ENCODE measurements around the gene SLC2A11. TPM values are rescaled to one million over a fixed set of nuclear protein-coding genes. Genes with fewer than 3 reads are reported as not detected.

Gene SLC2A11
- total RNA-seq, 4 donors from 2014 or later = 2.4 to 19.0 (median 6.2) TPM

GRCh38 chr22:23875801-23876200 lies 18.1 kb downstream of the SLC2A11 start:
- H3K27ac ChIP-seq = no peak overlapping the region
- peaks cover 0 to 13% of the 10 kb centered on the region in 2 donors for H3K36me3 ChIP-seq
- no peak for ATAC-seq
- TF ChIP-seq CTCF (IDR thresholded peaks at IDR 0.05 in 4 of 5, conservative IDR thresholded peaks at IDR 0.05 in 1 of 5) (no peak), POLR2A (IDR thresholded peaks at IDR 0.05) (no peak)
- H3K4me3 ChIP-seq = no peak overlapping the region
- no peaks in the 10 kb centered on the region for H3K9me3 ChIP-seq
- H3K27me3 ChIP-seq = no peaks in the 10 kb centered on the region
- in situ Hi-C loops (cut with MboI; ENCODE audit: low sequenced_read_pairs in 4 of 4) = no loop called here
- intact Hi-C loops (cut with DNase I; ENCODE audit: low total_unique reads) = no loop called here
- DNase-seq = no peak
- peaks cover 7 to 10% of the 10 kb centered on the region in 2 donors for H3K4me1 ChIP-seq

- in situ Hi-C loops (cut with MboI; ENCODE audit: low sequenced_read_pairs in 4 of 4) = no loop called here
- DNase-seq (no peak), ATAC-seq (no peak)
- no peaks in the 10 kb centered on the region for H3K27me3 ChIP-seq
- intact Hi-C loops (cut with DNase I; ENCODE audit: low total_unique reads) = no loop called here
- no peak overlapping the region for H3K4me3 ChIP-seq
- peaks cover 7 to 10% of the 10 kb centered on the region in 2 donors for H3K4me1 ChIP-seq
- TF ChIP-seq CTCF (IDR thresholded peaks at IDR 0.05 in 4 of 5, conservative IDR thresholded peaks at IDR 0.05 in 1 of 5) (no peak), POLR2A (IDR thresholded peaks at IDR 0.05) (no peak)
- peaks cover 0 to 13% of the 10 kb centered on the region in 2 donors for H3K36me3 ChIP-seq
- no peaks in the 10 kb centered on the region for H3K9me3 ChIP-seq
- peak overlapping the region in 2 of 4 donors; percentile 34 to 75 for H3K27ac ChIP-seq
Measured at GRCh38 chr22:23877566-23877965, 19.9 kb downstream of the SLC2A11 start.

- Histone ChIP-seq H3K9me3 (no peaks in the 10 kb centered on the region), H3K4me1 (peaks cover 7 to 10% of the 10 kb centered on the region in 2 donors), H3K27me3 (no peaks in the 10 kb centered on the region), H3K4me3 (no peak overlapping the region), H3K27ac (peak overlapping the region in 3 of 4 donors; percentile 34 to 75 (median 37)), H3K36me3 (peaks cover 0 to 13% of the 10 kb centered on the region in 2 donors)
- TF ChIP-seq CTCF (IDR thresholded peaks at IDR 0.05 in 4 of 5, conservative IDR thresholded peaks at IDR 0.05 in 1 of 5) (no peak), POLR2A (IDR thresholded peaks at IDR 0.05) (no peak)
- DNase-seq (peak; percentile 50 to 67), ATAC-seq (peak; percentile 87)
- intact Hi-C loops (cut with DNase I; ENCODE audit: low total_unique reads) = no loop called here
- in situ Hi-C loops (cut with MboI; ENCODE audit: low sequenced_read_pairs in 4 of 4) = no loop called here
Measured at GRCh38 chr22:23878219-23878618, 20.5 kb downstream of the SLC2A11 start.

GRCh38 chr22:23882370-23882769 lies 24.7 kb downstream of the SLC2A11 start:
- intact Hi-C loops (cut with DNase I; ENCODE audit: low total_unique reads) (no loop called here), in situ Hi-C loops (cut with MboI; ENCODE audit: low sequenced_read_pairs in 4 of 4) (no loop called here)
- H3K36me3 ChIP-seq = no peaks in the 10 kb centered on the region
- H3K9me3 ChIP-seq = no peaks in the 10 kb centered on the region
- TF ChIP-seq POLR2A (IDR thresholded peaks at IDR 0.05) (no peak), CTCF (IDR thresholded peaks at IDR 0.05 in 4 of 5, conservative IDR thresholded peaks at IDR 0.05 in 1 of 5) (no peak)
- H3K4me1 ChIP-seq = peaks cover 7 to 8% of the 10 kb centered on the region in 2 donors
- no peak overlapping the region for H3K27ac ChIP-seq
- ATAC-seq = no peak
- H3K27me3 ChIP-seq = no peaks in the 10 kb centered on the region
- no peak overlapping the region for H3K4me3 ChIP-seq
- no peak for DNase-seq

GRCh38 chr22:23883658-23884057 lies 26.0 kb downstream of the SLC2A11 start:
- Histone ChIP-seq H3K9me3 (no peaks in the 10 kb centered on the region), H3K36me3 (no peaks in the 10 kb centered on the region), H3K27me3 (no peaks in the 10 kb centered on the region), H3K27ac (no peak overlapping the region), H3K4me3 (no peak overlapping the region), H3K4me1 (peaks cover 0 to 5% of the 10 kb centered on the region in 2 donors)
- DNase-seq (no peak), ATAC-seq (no peak)
- in situ Hi-C loops (cut with MboI; ENCODE audit: low sequenced_read_pairs in 4 of 4) = no loop called here
- intact Hi-C loops (cut with DNase I; ENCODE audit: low total_unique reads) = no loop called here
- no peak for TF ChIP-seq POLR2A (IDR thresholded peaks at IDR 0.05)
